A673 (cell line): ENCODE data around the gene ZBTB2.

Experiments used
- CTCF ChIP-seq: fragments of 300-800, 200-600 bp; sonication (generic); conservative IDR thresholded peaks from 2 replicates; pipeline ENCODE4 v1.5.1; 2017; ENCODE audit warnings: low read depth, mild to moderate bottlenecking, antibody characterized with exemption, low read length, moderate library complexity, mixed read lengths
- EZH2 ChIP-seq: fragments of 200-600 bp; sonication (generic); IDR thresholded peaks from 2 replicates; pipeline ENCODE4 v1.6.1; 2017; ENCODE audit warnings: borderline replicate concordance, low read depth, mild to moderate bottlenecking, mixed read lengths, antibody characterized with exemption, low read length; ENCODE audit not compliant: poor library complexity, severe bottlenecking

- TF ChIP-seq CTCF (no peak), EZH2 (no peak)
Observed at GRCh38 chr6:151391471-151392413, at the start of gene ZBTB2.
